GM12878 (cell line): ENCODE data around the gene FAM200A. TPM values are rescaled to one million over a fixed set of nuclear protein-coding genes. Genes with fewer than 3 reads are reported as not detected.

ENCODE experiments used
- ATAC-seq: fragments of 200-7000 bp; cut with Tn5 transposase; 3 replicates; pipeline ENCODE4 v1.9.1; 2020; ENCODE audit warnings: mild to moderate bottlenecking, moderate library complexity
- BruUV-seq: library from RNA; stranded (reverse); fragments of 400-500 nt; replicated peaks from 2 replicates; lab custom pipeline; 2021; lab: Mats Ljungman, UMichigan
- CTCF ChIA-PET: fragments of 300-600 bp; sonication (Branson Sonifier 250); formaldehyde crosslinking; extraction: SDS; loops from one replicate; lab custom pipeline; 2021; ENCODE audit warnings: inconsistent platforms; lab: Yijun Ruan, JAX
- POLR2A ChIA-PET: fragments of 350-600 bp; formaldehyde crosslinking; extraction: SDS; loops from one replicate; lab custom pipeline; 2021; ENCODE audit warnings: inconsistent platforms; lab: Charles Lee
- RAD21 ChIA-PET: fragments of 300-600 bp; sonication (Branson Sonifier 250); formaldehyde crosslinking; loops from one replicate; lab custom pipeline; 2023; ENCODE audit warnings: antibody characterized with exemption; ENCODE audit not compliant: unreplicated experiment; lab: Charles Lee
- SMC1A ChIA-PET: fragments of 300-600 bp; sonication (Branson Sonifier 250); formaldehyde crosslinking; loops from one replicate; lab custom pipeline; 2023; ENCODE audit not compliant: unreplicated experiment, uncharacterized antibody; lab: Charles Lee
- DNase-seq: peaks from one replicate; pipeline ENCODE4 v3.0.0-alpha.2; 2011; ENCODE audit warnings: low read depth, low spot score
- FAIRE-seq: peaks from 3 replicates; lab custom pipeline; 2011; peaks lifted over from hg19 to GRCh38; lab: Jason Lieb, UNC
- H2AFZ ChIP-seq: 2 replicates; pipeline ENCODE4 v1.6.0; 2011; ENCODE audit warnings: low read depth, low read length, control low read depth; ENCODE audit not compliant: control insufficient read depth
- H3K27ac ChIP-seq: 2 replicates; pipeline ENCODE4 v1.5.1; 2011; ENCODE audit warnings: control low read depth; ENCODE audit not compliant: control insufficient read depth, insufficient read depth
- H3K27me3 ChIP-seq, 2 experiments: replicated peaks in 1 of 2; 2 replicates each; pipeline versions ENCODE4 v1.6.0 to v1.6.1; 2011; ENCODE audit warnings: low read length in 1 of 2; ENCODE audit not compliant: control insufficient read depth in 2 of 2, insufficient read depth in 2 of 2
- H3K36me3 ChIP-seq, 2 experiments: 2 replicates each; pipeline ENCODE4 v1.5.1; 2011; ENCODE audit warnings: low read length in 1 of 2; ENCODE audit not compliant: control insufficient read depth in 2 of 2, insufficient read depth in 2 of 2
- H3K4me1 ChIP-seq: 2 replicates; pipeline ENCODE4 v1.6.1; 2011; ENCODE audit warnings: mild to moderate bottlenecking, low read length, moderate library complexity, mixed read lengths; ENCODE audit not compliant: control insufficient read depth, insufficient read depth
- H3K4me2 ChIP-seq: 2 replicates; pipeline ENCODE4 v1.6.0; 2011; ENCODE audit warnings: control low read depth; ENCODE audit not compliant: control insufficient read depth, insufficient read depth
- H3K4me3 ChIP-seq: fragments of 200-600 bp; sonication (generic); 2 replicates; pipeline ENCODE4 v1.5.1; 2016
- H3K79me2 ChIP-seq: 2 replicates; pipeline ENCODE4 v1.6.0; 2011; ENCODE audit warnings: low read length; ENCODE audit not compliant: control insufficient read depth, insufficient read depth
- H3K9ac ChIP-seq: 2 replicates; pipeline ENCODE4 v1.8.0; 2011; ENCODE audit warnings: low read length, control low read depth, mixed read lengths; ENCODE audit not compliant: control insufficient read depth, insufficient read depth
- H3K9me3 ChIP-seq: replicated peaks from 3 replicates; pipeline ENCODE4 v1.5.1; 2011; ENCODE audit warnings: mild to moderate bottlenecking, low read length; ENCODE audit not compliant: control insufficient read depth, insufficient read depth
- H4K20me1 ChIP-seq: 2 replicates; pipeline ENCODE4 v1.6.0; 2011; ENCODE audit not compliant: control insufficient read depth, insufficient read depth
- ASH2L ChIP-seq: fragments of 300-600, 200-600 bp; sonication (generic); IDR thresholded peaks from 2 replicates; pipeline ENCODE4 v1.6.1; 2017; ENCODE audit warnings: low read depth, mild to moderate bottlenecking, borderline replicate concordance
- JUNB ChIP-seq: IDR thresholded peaks from 2 replicates; pipeline ENCODE4 v1.6.1; 2016; ENCODE audit warnings: antibody characterized with exemption, mild to moderate bottlenecking
- RAD51 ChIP-seq: fragments of 450-650 bp; IDR thresholded peaks from 2 replicates; pipeline ENCODE4 v1.6.1; 2016; ENCODE audit warnings: moderate library complexity, mild to moderate bottlenecking, inconsistent platforms
- SIN3A ChIP-seq: IDR thresholded peaks from 2 replicates; pipeline ENCODE4 v1.6.1; 2012; ENCODE audit warnings: low read depth, low read length, improper control_type of control experiment
- SPI1 ChIP-seq: IDR thresholded peaks from 2 replicates; pipeline ENCODE4 v1.6.1; 2011; ENCODE audit warnings: low read depth, mild to moderate bottlenecking, low read length, moderate library complexity, borderline replicate concordance; ENCODE audit not compliant: insufficient read depth
- SREBF1 ChIP-seq: IDR thresholded peaks from 2 replicates; pipeline ENCODE4 v1.6.1; 2012; ENCODE audit warnings: mild to moderate bottlenecking, low read length
- ZNF384 ChIP-seq: IDR thresholded peaks from 2 replicates; pipeline ENCODE4 v1.6.1; 2012; ENCODE audit warnings: low read depth, mild to moderate bottlenecking, low read length, improper control_type of control experiment, borderline replicate concordance
- ZZZ3 ChIP-seq: IDR thresholded peaks from 2 replicates; pipeline ENCODE4 v1.6.1; 2011; ENCODE audit warnings: low read depth; ENCODE audit not compliant: control insufficient read depth, insufficient read length
- WGBS: methylation state at CpG from one replicate; pipeline ENCODE4 v1.1.6; 2016; ENCODE audit warnings: low lambda C conversion rate; ENCODE audit not compliant: insufficient replicate concordance, insufficient coverage; ENCODE audit errors: missing lambda C conversion rate; 5-methylcytosine and 5-hydroxymethylcytosine counted together
- in situ Hi-C: fragments of 300-500 bp; cut with MboI; formaldehyde crosslinking; loops from 9 replicates; pipeline ENCODE4 v1.14.3; 2018; ENCODE audit warnings: mixed read lengths
- intact Hi-C: fragments of 100-400 bp; cut with micrococcal nuclease; formaldehyde crosslinking; loops from one replicate; pipeline ENCODE4 v1.14.2; 2022; ENCODE audit not compliant: unreplicated experiment
- polyA plus RNA-seq, 11 experiments: library from polyadenylated mRNA; depleted of rRNA in 4 of 11; unstranded in 6 of 11; stranded (reverse) in 5 of 11; fragments of >200 nt; fragmentation: Nextera tagmentation in 4 of 11; fragmentation: Illumina TruSeq in 1 of 11; extraction: Ambion mirVana in 4 of 11; extraction: Trizol in 1 of 11; gene quantifications; 1 replicate in 1 of 11; 2 replicates in 10 of 11; pipeline versions ENCODE4 v1.2.1 to v1.2.3, GENCODE V29; 2011 to 2016; ENCODE audit warnings: inconsistent platforms in 2 of 11, missing spikeins in 2 of 11, low read depth in 1 of 11
- total RNA-seq, 4 experiments: library from RNA; depleted of rRNA in 3 of 4; stranded (reverse); fragments of >200 nt in 3 of 4; fragmentation: Illumina TruSeq in 1 of 4; extraction: Trizol in 1 of 4; gene quantifications; 2 replicates each; pipeline versions ENCODE4 v1.2.1 to v1.2.3, GENCODE V29; 2013 to 2021

The FAM200A gene
- total and polyA plus RNA-seq, 10 of the 15 experiments (the other 5 are each of a cell fraction or from before 2014, with no cell fraction given) = 2.7 to 9.0 (median 6.5) TPM

DNA sequence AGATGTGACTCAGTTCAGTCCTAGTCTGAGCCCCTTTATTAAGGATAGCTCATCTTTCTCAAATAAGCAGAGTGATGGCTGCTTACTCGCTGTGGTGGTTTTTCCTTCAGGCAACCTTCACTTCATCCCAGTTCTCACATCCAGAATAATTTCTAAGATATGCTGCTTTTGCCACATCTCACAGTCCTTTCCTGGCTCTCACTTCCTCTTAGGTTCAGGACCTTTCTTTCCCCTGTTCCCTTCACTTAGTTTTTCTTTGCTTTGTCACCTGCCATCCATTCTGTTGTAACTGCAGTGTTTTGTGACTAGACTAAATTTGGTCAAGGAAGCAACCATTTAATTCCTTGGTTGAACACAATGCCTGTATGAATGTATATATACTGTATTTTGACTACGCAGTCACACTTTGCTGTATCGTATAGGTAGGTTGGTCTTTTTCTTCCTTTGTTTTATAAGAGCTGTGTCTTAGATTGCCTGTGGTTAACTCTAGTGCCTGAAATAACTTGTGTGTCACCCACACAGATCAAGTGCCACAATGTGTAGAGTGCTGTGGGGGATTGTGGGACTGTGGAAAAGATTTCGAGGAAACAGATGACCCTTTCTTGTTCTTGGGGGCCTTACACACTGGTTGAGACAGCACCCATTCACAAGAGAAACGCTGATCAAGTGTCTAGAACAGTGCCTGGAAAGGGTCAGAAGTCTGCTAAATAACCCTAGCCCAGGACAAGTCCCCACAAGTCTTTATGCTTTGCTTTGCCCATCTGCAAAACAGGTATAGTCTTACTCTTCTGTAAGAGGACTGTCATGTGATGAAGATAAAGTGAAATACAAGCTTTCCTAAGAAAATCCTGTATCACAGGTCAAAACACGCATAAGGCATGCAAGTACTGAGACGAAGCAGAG, 9.2 kb upstream of the FAM200A start:
- H3K4me2 ChIP-seq = peak overlapping the region; percentile 14; the same call in 1 of the 2 replicates
- 0 out of 2 replicates have a peak, but pooled peaks cover 2% of the 10 kb centered on the region for H4K20me1 ChIP-seq
- DNase-seq = no peak
- 95% methylated on average over 7 of the region's 7 CpGs for WGBS
- TSS peak; percentile 44 for BruUV-seq
- no peaks in the 10 kb centered on the region for H3K9me3 ChIP-seq
- intact Hi-C loops = no loop called here
- peaks cover 9 to 15% of the 10 kb centered on the region in 2 experiments for H3K36me3 ChIP-seq
- SMC1A ChIA-PET = interaction anchor here (1.4 kb wide), 1 partner anchor 55 kb away, joined by 4 read pairs; the partner anchor contains the start of gene ZSCAN25
- CTCF ChIA-PET = interaction anchor here (0.6 to 1.4 kb wide), 2 partner anchors 21 to 40 kb away, joined by 3 read pairs; no protein-coding TSS in a partner anchor
- 0 out of 2 replicates have a peak overlapping the region, but pooled peaks have one; percentile 13 for H3K27ac ChIP-seq
- POLR2A ChIA-PET = no interaction called here
- no peak for ATAC-seq
- H2AFZ ChIP-seq = no peak overlapping the region
- RAD21 ChIA-PET = no interaction called here
- H3K9ac ChIP-seq = peak overlapping the region; percentile 25; the same call in 1 of the 2 replicates
- in situ Hi-C loops = no loop called here
- no peak for FAIRE-seq
- H3K27me3 ChIP-seq = no peaks in the 10 kb centered on the region
- 0 out of 2 replicates have a peak overlapping the region, but pooled peaks have one; percentile 20 for H3K4me3 ChIP-seq
- TF ChIP-seq ZNF384 = no peak
- TF ChIP-seq RAD51 = no peak
- no peak for TF ChIP-seq ASH2L
- peak; percentile 56; the same call in 1 of the 2 replicates for TF ChIP-seq SPI1
- no peak for TF ChIP-seq SIN3A
- TF ChIP-seq SREBF1 = no peak
- TF ChIP-seq ZZZ3 = no peak
- TF ChIP-seq JUNB = no peak
- H3K79me2 ChIP-seq = peaks cover 44% of the 10 kb centered on the region
- no peaks in the 10 kb centered on the region for H3K4me1 ChIP-seq
